K562 (cell line): ENCODE measurements around the gene B4GALT5. TPM values are rescaled to one million over a fixed set of nuclear protein-coding genes. Genes with fewer than 3 reads are reported as not detected.

Source experiments
- ATAC-seq: fragments of 200-7000 bp; cut with Tn5 transposase; 3 replicates; pipeline ENCODE4 v1.9.1; 2020; ENCODE audit warnings: moderate library complexity
- BruUV-seq: library from RNA; stranded (reverse); fragments of 400-500 nt; replicated peaks from 2 replicates; lab custom pipeline; 2021; lab: Mats Ljungman, UMichigan
- CTCF ChIA-PET: fragments of 300-600 bp; formaldehyde crosslinking; extraction: SDS; loops from one replicate; lab custom pipeline; 2021; ENCODE audit warnings: low intra/inter-chr PET ratio; lab: Yijun Ruan, JAX
- POLR2A ChIA-PET: fragments of 300-600, 350-650 bp; sonication (Branson Sonifier 250); formaldehyde crosslinking; extraction: SDS; loops from one replicate; lab custom pipeline; 2021; ENCODE audit warnings: antibody characterized with exemption, inconsistent platforms; lab: Yijun Ruan, JAX
- DNase-seq, 4 experiments: peaks; one replicate each; pipeline versions ENCODE4 v3.0.0 to v3.0.0-alpha.2; 2011 to 2018; ENCODE audit warnings: low spot score in 3 of 4, mixed read lengths in 3 of 4; ENCODE audit errors: extremely low read depth in 1 of 4
- FAIRE-seq: peaks from 2 replicates; lab custom pipeline; 2011; peaks lifted over from hg19 to GRCh38; lab: Jason Lieb, UNC
- H2AFZ ChIP-seq: 2 replicates; pipeline ENCODE4 v1.6.0; 2011; ENCODE audit warnings: low read depth, low read length, control low read depth, inconsistent platforms
- H3K27ac ChIP-seq: fragments of 200-600 bp; 3 replicates; pipeline ENCODE4 v1.8.0; 2011; ENCODE audit warnings: low read depth, mild to moderate bottlenecking, control low read depth, inconsistent platforms, low read length, moderate library complexity, mixed read lengths; ENCODE audit errors: extremely low read depth
- H3K27me3 ChIP-seq, 2 experiments: fragments of 300-600 bp in 1 of 2; 2 replicates in 1 of 2; 3 replicates in 1 of 2; pipeline versions ENCODE4 v1.6.0 to v1.8.0; 2011; ENCODE audit warnings: inconsistent platforms in 2 of 2, low read length in 2 of 2, mild to moderate bottlenecking in 1 of 2, mixed read lengths in 1 of 2, moderate library complexity in 1 of 2; ENCODE audit not compliant: control insufficient read depth in 2 of 2, insufficient read depth in 2 of 2
- H3K36me3 ChIP-seq: fragments of 300-600 bp; 3 replicates; pipeline ENCODE4 v1.8.0; 2011; ENCODE audit warnings: mild to moderate bottlenecking, low read length, inconsistent platforms; ENCODE audit not compliant: control insufficient read depth, insufficient read depth
- H3K4me1 ChIP-seq, 2 experiments: fragments of 200-600 bp in 1 of 2; replicated peaks in 1 of 2; 2 replicates in 1 of 2; 3 replicates in 1 of 2; pipeline versions ENCODE4 v1.5.1 to v1.8.0; 2011; ENCODE audit warnings: inconsistent platforms in 2 of 2, low read length in 2 of 2, mild to moderate bottlenecking in 1 of 2, mixed read lengths in 1 of 2, moderate library complexity in 1 of 2; ENCODE audit not compliant: control insufficient read depth in 2 of 2, insufficient read depth in 2 of 2
- H3K4me2 ChIP-seq: 2 replicates; pipeline ENCODE4 v1.6.1; 2011; ENCODE audit warnings: low read length, control low read depth, inconsistent platforms, mixed read lengths; ENCODE audit not compliant: insufficient read depth
- H3K4me3 ChIP-seq: fragments of 200-600 bp; sonication (generic), shearing (Covaris generic); 2 replicates; pipeline ENCODE4 v1.5.1; 2016; ENCODE audit warnings: control low read depth, inconsistent platforms
- H3K79me2 ChIP-seq: fragments of 200-600 bp; 3 replicates; pipeline ENCODE4 v1.8.0; 2011; ENCODE audit warnings: low read length, inconsistent platforms; ENCODE audit not compliant: control insufficient read depth, insufficient read depth
- H3K9ac ChIP-seq, 2 experiments: 2 replicates each; pipeline versions ENCODE4 v1.6.0 to v1.6.1; 2011; ENCODE audit warnings: low read depth in 2 of 2, low read length in 2 of 2, control low read depth in 1 of 2, inconsistent platforms in 1 of 2, mild to moderate bottlenecking in 1 of 2, mixed read lengths in 1 of 2; ENCODE audit not compliant: insufficient read depth in 1 of 2
- H3K9me1 ChIP-seq: one replicate; pipeline ENCODE4 v1.6.0; 2011; ENCODE audit warnings: inconsistent platforms, mild to moderate bottlenecking, low read length, moderate library complexity; ENCODE audit not compliant: control insufficient read depth, insufficient read depth
- H3K9me3 ChIP-seq: replicated peaks from 2 replicates; pipeline ENCODE4 v1.5.1; 2011; ENCODE audit warnings: low read depth, low read length, inconsistent platforms; ENCODE audit not compliant: control insufficient read depth, insufficient read depth
- H4K20me1 ChIP-seq: replicated peaks from 2 replicates; pipeline ENCODE4 v1.6.1; 2011; ENCODE audit warnings: low read length, inconsistent platforms, mixed read lengths; ENCODE audit not compliant: control insufficient read depth, insufficient read depth
- BCL6 ChIP-seq: fragments of 250-450 bp; sonication (Bioruptor Pico); IDR thresholded peaks from 2 replicates; pipeline ENCODE4 v1.4.0; 2020
- E2F6 ChIP-seq, 2 experiments: IDR thresholded peaks; 2 replicates each; pipeline ENCODE4 v1.6.1; 2011; ENCODE audit warnings: borderline replicate concordance in 1 of 2, control low read depth in 1 of 2, low read depth in 1 of 2, low read length in 1 of 2, mild to moderate bottlenecking in 1 of 2, mixed read lengths in 1 of 2, moderate library complexity in 1 of 2; ENCODE audit not compliant: insufficient read depth in 1 of 2, insufficient read length in 1 of 2, poor library complexity in 1 of 2, severe bottlenecking in 1 of 2; ENCODE audit errors: extremely low read depth in 1 of 2
- EP400 ChIP-seq: fragments of 450-650 bp; IDR thresholded peaks from 2 replicates; pipeline ENCODE4 v1.6.1; 2017; ENCODE audit warnings: antibody characterized with exemption, mild to moderate bottlenecking, moderate library complexity
- HES1 ChIP-seq: fragments of 450-650 bp; IDR thresholded peaks from 2 replicates; pipeline ENCODE4 v1.6.1; 2016; ENCODE audit warnings: low read depth, mild to moderate bottlenecking, moderate library complexity
- HLTF ChIP-seq: fragments of 450-650 bp; IDR thresholded peaks from 2 replicates; pipeline ENCODE4 v1.6.1; 2016
- NCOA1 ChIP-seq: fragments of 450-650 bp; IDR thresholded peaks from 2 replicates; pipeline ENCODE4 v1.6.1; 2016; ENCODE audit warnings: low read depth
- NR2C2 ChIP-seq, 2 experiments: fragments of 200-800 bp in 1 of 2; sonication (Bioruptor generic) in 1 of 2; sonication (generic) in 1 of 2; formaldehyde crosslinking in 1 of 2; IDR thresholded peaks; 2 replicates each; pipeline versions ENCODE4 v1.6.1 to v1.8.0; 2016 to 2022; ENCODE audit warnings: mild to moderate bottlenecking in 1 of 2, missing compliant biosample characterization in 1 of 2, missing genetic modification characterization in 1 of 2, missing genetic modification reagents in 1 of 2
- TBL1XR1 ChIP-seq, 2 experiments: IDR thresholded peaks; 2 replicates each; pipeline ENCODE4 v1.6.1; 2012; ENCODE audit warnings: improper control_type of control experiment in 2 of 2, low read length in 2 of 2, mild to moderate bottlenecking in 1 of 2
- WHSC1 ChIP-seq: IDR thresholded peaks from one replicate; pipeline ENCODE4 v1.6.1; 2012; ENCODE audit warnings: low read length, control low read depth, inconsistent platforms
- ZNF780A ChIP-seq: fragments of 250-450 bp; sonication (Bioruptor Pico); IDR thresholded peaks from 2 replicates; pipeline ENCODE4 v1.5.0; 2021; ENCODE audit warnings: mild to moderate bottlenecking
- WGBS: fragments of 100-300 bp; shearing (Covaris generic); methylation state at CpG from one replicate; pipeline ENCODE4 v1.1.6; 2016; ENCODE audit warnings: low coverage, mixed read lengths; ENCODE audit not compliant: insufficient coverage; ENCODE audit errors: missing lambda C conversion rate; 5-methylcytosine and 5-hydroxymethylcytosine counted together
- in situ Hi-C: fragments of 300-500 bp; cut with MboI; formaldehyde crosslinking; loops from 4 replicates; pipeline ENCODE4 v1.15.0; 2018; ENCODE audit warnings: inconsistent platforms, mixed read lengths
- intact Hi-C: fragments of 100-400 bp; cut with micrococcal nuclease; formaldehyde crosslinking; loops from 2 replicates; pipeline ENCODE4 v1.14.2; 2022
- polyA plus RNA-seq, 8 experiments: library from polyadenylated mRNA; depleted of rRNA in 4 of 8; stranded (reverse) in 5 of 8; unstranded in 3 of 8; fragments of >200 nt; fragmentation: Nextera tagmentation in 2 of 8; fragmentation: Illumina TruSeq in 1 of 8; extraction: Ambion mirVana in 2 of 8; extraction: Trizol in 1 of 8; gene quantifications; 2 replicates each; pipeline versions ENCODE4 v1.2.1 to v1.2.3, GENCODE V29; 2011 to 2014; ENCODE audit warnings: inconsistent platforms in 1 of 8, missing spikeins in 1 of 8
- total RNA-seq, 7 experiments: library from RNA; depleted of rRNA in 6 of 7; stranded (reverse); fragments of >200 nt in 6 of 7; fragmentation: Illumina TruSeq in 2 of 7; extraction: Trizol in 2 of 7; gene quantifications; 2 replicates each; pipeline versions ENCODE4 v1.2.1 to v1.2.3, GENCODE V29; 2011 to 2021; ENCODE audit warnings: low replicate concordance in 1 of 7
- TF ChIP-seq, protein P1 (sequence below): fragments of 250-450 bp; sonication (Bioruptor Pico); IDR thresholded peaks from 2 replicates; pipeline ENCODE4 v1.4.0; 2020; ENCODE audit warnings: mild to moderate bottlenecking, moderate library complexity, borderline replicate concordance
- TF ChIP-seq, protein P2 (sequence below): fragments of 250-450 bp; sonication (Bioruptor Pico); IDR thresholded peaks from 2 replicates; pipeline ENCODE4 v1.5.1; 2021; ENCODE audit warnings: mild to moderate bottlenecking

The B4GALT5 gene
- total and polyA plus RNA-seq, 9 of the 15 experiments (the other 6 are each of a cell fraction or from before 2014, with no cell fraction given), result 8.5 to 32.6 (median 23.4) TPM

DNA sequence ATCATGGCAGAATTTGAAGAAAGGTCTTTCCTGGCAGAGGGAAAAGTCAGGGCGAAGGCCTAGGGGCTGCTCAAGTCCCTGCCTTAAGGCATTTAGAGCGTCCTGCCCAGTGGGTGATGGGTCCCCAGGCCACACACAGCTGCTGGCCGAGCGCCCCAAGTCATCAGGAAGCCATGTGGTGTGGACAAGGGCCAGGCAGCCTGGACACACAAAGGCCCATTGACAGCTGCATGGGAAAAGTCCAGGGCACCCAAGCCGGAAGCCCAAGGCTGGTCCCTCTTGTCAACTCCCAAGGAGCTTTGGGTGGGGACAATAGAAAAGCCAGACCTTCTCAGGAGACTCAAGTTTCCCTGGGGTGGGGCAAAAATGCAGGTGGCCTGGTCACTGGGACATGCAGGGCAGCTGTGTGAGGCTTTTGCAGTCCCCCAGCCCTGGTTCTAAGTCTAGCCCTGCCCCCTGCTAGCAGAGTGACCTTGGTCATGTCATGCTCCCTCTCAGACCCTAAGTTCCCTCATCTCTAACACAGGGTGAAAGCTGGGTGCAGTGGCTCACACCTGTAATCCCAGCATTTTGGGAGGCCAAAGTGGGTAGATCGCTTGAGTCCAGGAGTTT is 101.4 kb downstream of the B4GALT5 start:
- in situ Hi-C loops, result loop anchor here (5.0 kb wide), 1 partner anchor 235 kb away; no protein-coding TSS in a partner anchor
- ChIA-PET CTCF (interaction anchor here (0.7 to 4.9 kb wide), 7 partner anchors 71 to 317 kb away, joined by 3 to 70 read pairs (median 12); no protein-coding TSS in a partner anchor), POLR2A (interaction anchor here (1.0 kb wide), 1 partner anchor 14 kb away, joined by 3 read pairs; no protein-coding TSS in a partner anchor)
- Histone ChIP-seq H3K9ac (no peak overlapping the region), H4K20me1 (peaks cover 7% of the 10 kb centered on the region), H3K27me3 (peaks cover 0 to 12% of the 10 kb centered on the region in 2 experiments; a peak in 3 of 5 replicates), H3K36me3 (no peaks in the 10 kb centered on the region), H3K4me1 (peaks cover 5 to 22% of the 10 kb centered on the region in 2 experiments; a peak in 4 of 5 replicates), H3K4me2 (no peak overlapping the region), H3K9me1 (no peaks in the 10 kb centered on the region), H3K9me3 (no peaks in the 10 kb centered on the region), H3K79me2 (no peaks in the 10 kb centered on the region), H2AFZ (no peak overlapping the region), H3K27ac (no peak overlapping the region), H3K4me3 (no peak overlapping the region)
- ATAC-seq, result no peak
- FAIRE-seq, result no peak
- no peak for DNase-seq
- 77% methylated on average over 5 of the region's 6 CpGs for WGBS
- intact Hi-C loops, result loop anchor here (5.0 kb wide), 2 partner anchors 200 to 565 kb away; partner anchors contain the start of gene SLC9A8
- BruUV-seq, result no TSS peak
- TF ChIP-seq BCL6 (CRISPR knock-in tag) (no peak), HLTF (no peak), WHSC1 (no peak), HES1 (no peak), NCOA1 (no peak), ZNF780A (CRISPR knock-in tag) (no peak), NR2C2 (CRISPR knock-in tag; IDR thresholded peaks at IDR 0.05) (no peak), NR2C2 (tag; IDR thresholded peaks at IDR 0.05) (no peak), TBL1XR1 (IDR thresholded peaks at IDR 0.05; ENCODE audit: low read length in 2 of 2) (no peak), E2F6 (IDR thresholded peaks at IDR 0.05; ENCODE audit: borderline replicate concordance in 1 of 2, extremely low read depth in 1 of 2, insufficient read depth in 1 of 2, insufficient read length in 1 of 2, low read depth in 1 of 2, low read length in 1 of 2, poor library complexity in 1 of 2, severe bottlenecking in 1 of 2) (no peak), EP400 (no peak)
- TF ChIP-seq, protein P1, sequence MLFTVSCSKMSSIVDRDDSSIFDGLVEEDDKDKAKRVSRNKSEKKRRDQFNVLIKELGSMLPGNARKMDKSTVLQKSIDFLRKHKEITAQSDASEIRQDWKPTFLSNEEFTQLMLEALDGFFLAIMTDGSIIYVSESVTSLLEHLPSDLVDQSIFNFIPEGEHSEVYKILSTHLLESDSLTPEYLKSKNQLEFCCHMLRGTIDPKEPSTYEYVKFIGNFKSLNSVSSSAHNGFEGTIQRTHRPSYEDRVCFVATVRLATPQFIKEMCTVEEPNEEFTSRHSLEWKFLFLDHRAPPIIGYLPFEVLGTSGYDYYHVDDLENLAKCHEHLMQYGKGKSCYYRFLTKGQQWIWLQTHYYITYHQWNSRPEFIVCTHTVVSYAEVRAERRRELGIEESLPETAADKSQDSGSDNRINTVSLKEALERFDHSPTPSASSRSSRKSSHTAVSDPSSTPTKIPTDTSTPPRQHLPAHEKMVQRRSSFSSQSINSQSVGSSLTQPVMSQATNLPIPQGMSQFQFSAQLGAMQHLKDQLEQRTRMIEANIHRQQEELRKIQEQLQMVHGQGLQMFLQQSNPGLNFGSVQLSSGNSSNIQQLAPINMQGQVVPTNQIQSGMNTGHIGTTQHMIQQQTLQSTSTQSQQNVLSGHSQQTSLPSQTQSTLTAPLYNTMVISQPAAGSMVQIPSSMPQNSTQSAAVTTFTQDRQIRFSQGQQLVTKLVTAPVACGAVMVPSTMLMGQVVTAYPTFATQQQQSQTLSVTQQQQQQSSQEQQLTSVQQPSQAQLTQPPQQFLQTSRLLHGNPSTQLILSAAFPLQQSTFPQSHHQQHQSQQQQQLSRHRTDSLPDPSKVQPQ, result no peak
- TF ChIP-seq, protein P2, sequence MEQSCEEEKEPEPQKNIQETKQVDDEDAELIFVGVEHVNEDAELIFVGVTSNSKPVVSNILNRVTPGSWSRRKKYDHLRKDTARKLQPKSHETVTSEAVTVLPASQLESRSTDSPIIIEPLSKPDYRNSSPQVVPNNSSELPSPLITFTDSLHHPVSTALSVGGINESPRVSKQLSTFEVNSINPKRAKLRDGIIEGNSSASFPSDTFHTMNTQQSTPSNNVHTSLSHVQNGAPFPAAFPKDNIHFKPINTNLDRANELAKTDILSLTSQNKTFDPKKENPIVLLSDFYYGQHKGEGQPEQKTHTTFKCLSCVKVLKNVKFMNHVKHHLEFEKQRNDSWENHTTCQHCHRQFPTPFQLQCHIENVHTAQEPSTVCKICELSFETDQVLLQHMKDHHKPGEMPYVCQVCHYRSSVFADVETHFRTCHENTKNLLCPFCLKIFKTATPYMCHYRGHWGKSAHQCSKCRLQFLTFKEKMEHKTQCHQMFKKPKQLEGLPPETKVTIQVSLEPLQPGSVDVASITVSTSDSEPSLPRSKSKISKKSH (CRISPR knock-in tag), result no peak
